Left lung (tissue), 10 donors: ENCODE results near the gene PHC2. TPM values are rescaled to one million over a fixed set of nuclear protein-coding genes. Genes with fewer than 3 reads are reported as not detected.

Experiments used
- ATAC-seq: fragments of 200-7000 bp; cut with Tn5 transposase; one replicate; pipeline ENCODE4 v1.9.1; 2020; ENCODE audit warnings: moderate library complexity
- DNase-seq, 4 donors: peaks; one replicate each; pipeline ENCODE4 v3.0.0-alpha.2; 2013 to 2020
- H3K27ac ChIP-seq, 2 donors: fragments of 200-600 bp; sonication (generic) in 1 of 2; one replicate each; pipeline versions ENCODE4 v1.5.0 to v1.8.0; 2020 to 2021
- H3K27me3 ChIP-seq, 2 donors: fragments of 200-600 bp; sonication (generic) in 1 of 2; one replicate each; pipeline versions ENCODE4 v1.5.0 to v1.8.0; 2020 to 2021
- H3K36me3 ChIP-seq, 2 donors: fragments of 200-600 bp; sonication (generic) in 1 of 2; one replicate each; pipeline versions ENCODE4 v1.5.0 to v1.8.0; 2020 to 2021
- H3K4me1 ChIP-seq, 2 donors: fragments of 200-600 bp; one replicate each; pipeline ENCODE4 v1.8.0; 2021
- H3K4me3 ChIP-seq, 2 donors: fragments of 200-600 bp; sonication (generic) in 1 of 2; one replicate each; pipeline versions ENCODE4 v1.5.0 to v1.8.0; 2020 to 2021; ENCODE audit warnings: mild to moderate bottlenecking in 1 of 2
- H3K9me3 ChIP-seq, 2 donors: fragments of 200-600 bp; sonication (generic) in 1 of 2; one replicate each; pipeline versions ENCODE4 v1.5.0 to v1.8.0; 2020 to 2021
- intact Hi-C, 2 donors: fragments of 100-400 bp; cut with DNase I; formaldehyde crosslinking; loops; one replicate each; pipeline versions ENCODE4 v1.11.2 to v1.14.2; 2022
- microRNA-seq, 2 donors: library from miRNA; unstranded; fragments of <30 nt; microRNA quantifications; one replicate each; pipeline ENCODE4, GENCODE V29; 2019
- polyA plus RNA-seq, 6 donors: library from polyadenylated mRNA; unstranded; fragments of 120-200 nt; gene quantifications; one replicate each; pipeline ENCODE4 v1.2.1, GENCODE V29; 2013; ENCODE audit not compliant: insufficient read length in 6 of 6
- total RNA-seq, 2 donors: library from RNA; stranded (reverse); fragmentation: NEBNext Ultra II Directional; extraction: Animal tissue kit (Norgen Biotek cat#: 25700); gene quantifications; one replicate each; pipeline ENCODE4 v1.2.1, GENCODE V29; 2021
- TF ChIP-seq, protein P1 (sequence below), 2 donors: fragments of 200-600 bp; sonication (generic) in 1 of 2; IDR thresholded peaks; one replicate each; pipeline versions ENCODE4 v1.5.0 to v1.8.0; 2021; ENCODE audit warnings: antibody characterized with exemption in 2 of 2
- donor health status: DM: no; HTN: yes; CAD: no.
- donor health status: DM: no; HTN: no; CAD: no.

Gene PHC2
- total and polyA plus RNA-seq, 8 donors = 78.2 to 125 (median 83.0) TPM

DNA sequence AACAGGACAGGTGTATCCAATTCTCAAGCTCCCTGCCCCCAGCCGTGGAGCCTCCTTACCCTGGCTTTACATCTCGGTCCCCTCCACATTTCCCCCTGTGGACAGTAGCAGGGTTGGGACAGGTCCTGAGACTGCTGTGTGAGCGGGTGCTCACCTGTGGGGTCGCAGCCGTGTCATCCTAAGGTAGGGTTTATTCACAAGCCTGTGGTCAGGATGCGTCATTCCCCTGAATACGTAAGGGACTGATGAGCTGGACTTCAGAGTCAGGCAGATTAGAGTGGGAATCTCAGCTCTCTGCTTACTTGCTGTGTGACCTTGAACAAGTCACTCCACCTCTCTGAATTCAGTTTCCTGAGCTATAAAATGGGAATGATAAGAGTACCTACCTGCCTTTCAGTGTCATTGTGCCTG lies 156.9 kb downstream of the PHC2 start:
- intact Hi-C loops = no loop called here
- Histone ChIP-seq H3K27me3 (no peaks in the 10 kb centered on the region), H3K36me3 (peaks cover 0 to 38% of the 10 kb centered on the region in 2 donors), H3K27ac (no peak overlapping the region), H3K4me1 (peaks cover 0 to 3% of the 10 kb centered on the region in 2 donors), H3K9me3 (no peaks in the 10 kb centered on the region), H3K4me3 (no peak overlapping the region)
- no peak for ATAC-seq
- no peak for DNase-seq
- TF ChIP-seq, protein P1, sequence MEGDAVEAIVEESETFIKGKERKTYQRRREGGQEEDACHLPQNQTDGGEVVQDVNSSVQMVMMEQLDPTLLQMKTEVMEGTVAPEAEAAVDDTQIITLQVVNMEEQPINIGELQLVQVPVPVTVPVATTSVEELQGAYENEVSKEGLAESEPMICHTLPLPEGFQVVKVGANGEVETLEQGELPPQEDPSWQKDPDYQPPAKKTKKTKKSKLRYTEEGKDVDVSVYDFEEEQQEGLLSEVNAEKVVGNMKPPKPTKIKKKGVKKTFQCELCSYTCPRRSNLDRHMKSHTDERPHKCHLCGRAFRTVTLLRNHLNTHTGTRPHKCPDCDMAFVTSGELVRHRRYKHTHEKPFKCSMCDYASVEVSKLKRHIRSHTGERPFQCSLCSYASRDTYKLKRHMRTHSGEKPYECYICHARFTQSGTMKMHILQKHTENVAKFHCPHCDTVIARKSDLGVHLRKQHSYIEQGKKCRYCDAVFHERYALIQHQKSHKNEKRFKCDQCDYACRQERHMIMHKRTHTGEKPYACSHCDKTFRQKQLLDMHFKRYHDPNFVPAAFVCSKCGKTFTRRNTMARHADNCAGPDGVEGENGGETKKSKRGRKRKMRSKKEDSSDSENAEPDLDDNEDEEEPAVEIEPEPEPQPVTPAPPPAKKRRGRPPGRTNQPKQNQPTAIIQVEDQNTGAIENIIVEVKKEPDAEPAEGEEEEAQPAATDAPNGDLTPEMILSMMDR (IDR thresholded peaks at IDR 0.05) = no peak

Small RNA genes lying within 50 kb of the gene (microRNA-seq; reads per million reads assigned to microRNA genes)
- gene MIR3605 = 34.5 to 61.8 reads per million in 2 donors

Other genes with a start within 250 kb of the PHC2 start
- 1 to 10 TPM; 6.2 to 6.4 TPM for gene TRIM62, start 249.1 kb downstream of the PHC2 start, total RNA-seq
- 1 to 10 TPM; 4.4 to 6.4 (median 5.4) TPM for gene TRIM62, start 249.1 kb downstream of the PHC2 start, polyA plus RNA-seq
- 10 to 100 TPM; 25.9 to 32.3 TPM for gene ZNF362, start 174.6 kb downstream of the PHC2 start, total RNA-seq
- gene ZNF362, start 174.6 kb downstream of the PHC2 start, polyA plus RNA-seq = 10 to 100 TPM; 49.8 to 60.0 (median 54.6) TPM
- gene A3GALT2, start 110.0 kb downstream of the PHC2 start, total RNA-seq = not detected
- under 1 TPM in 3 of 6 donors, not detected in 3; 0.25 to 0.28 (median 0.25) TPM for gene A3GALT2, start 110.0 kb downstream of the PHC2 start, polyA plus RNA-seq
- gene ZSCAN20, start 41.5 kb upstream of the PHC2 start, total RNA-seq = 1 to 10 TPM; 4.3 to 4.4 TPM
- gene ZSCAN20, start 41.5 kb upstream of the PHC2 start, polyA plus RNA-seq = 1 to 10 TPM; 4.5 to 5.3 (median 4.8) TPM